ENCODE measurements around the gene CDCA5.

CDCA5 gene

DNA sequence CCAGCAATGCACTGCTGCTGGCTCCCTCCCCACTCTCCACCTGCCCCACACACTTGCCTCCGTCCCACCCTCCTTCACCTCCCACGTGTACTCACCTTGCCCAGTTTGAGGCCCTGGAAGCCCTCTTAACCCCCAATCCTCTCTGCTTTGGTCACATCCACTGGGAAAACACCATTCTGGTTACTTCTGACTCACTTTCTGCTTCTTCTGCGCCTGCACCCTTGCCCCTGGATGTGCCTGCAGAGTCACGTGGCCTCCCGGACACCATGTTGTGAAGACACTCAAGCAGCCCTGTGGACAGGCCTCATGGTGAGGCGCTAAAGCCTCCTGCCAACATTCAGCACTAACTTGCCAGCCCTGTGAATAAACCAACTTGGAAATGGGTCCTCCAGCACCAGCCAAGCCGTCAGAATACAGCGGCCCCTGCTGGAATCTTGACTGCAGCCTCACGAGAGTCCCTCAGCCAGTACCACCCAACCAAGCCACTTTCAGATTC lies 22.9 kb downstream of the CDCA5 start:
- peak; percentile 38 for DNase-seq (ENCODE audit: low read depth)
- TF ChIP-seq, protein P1, sequence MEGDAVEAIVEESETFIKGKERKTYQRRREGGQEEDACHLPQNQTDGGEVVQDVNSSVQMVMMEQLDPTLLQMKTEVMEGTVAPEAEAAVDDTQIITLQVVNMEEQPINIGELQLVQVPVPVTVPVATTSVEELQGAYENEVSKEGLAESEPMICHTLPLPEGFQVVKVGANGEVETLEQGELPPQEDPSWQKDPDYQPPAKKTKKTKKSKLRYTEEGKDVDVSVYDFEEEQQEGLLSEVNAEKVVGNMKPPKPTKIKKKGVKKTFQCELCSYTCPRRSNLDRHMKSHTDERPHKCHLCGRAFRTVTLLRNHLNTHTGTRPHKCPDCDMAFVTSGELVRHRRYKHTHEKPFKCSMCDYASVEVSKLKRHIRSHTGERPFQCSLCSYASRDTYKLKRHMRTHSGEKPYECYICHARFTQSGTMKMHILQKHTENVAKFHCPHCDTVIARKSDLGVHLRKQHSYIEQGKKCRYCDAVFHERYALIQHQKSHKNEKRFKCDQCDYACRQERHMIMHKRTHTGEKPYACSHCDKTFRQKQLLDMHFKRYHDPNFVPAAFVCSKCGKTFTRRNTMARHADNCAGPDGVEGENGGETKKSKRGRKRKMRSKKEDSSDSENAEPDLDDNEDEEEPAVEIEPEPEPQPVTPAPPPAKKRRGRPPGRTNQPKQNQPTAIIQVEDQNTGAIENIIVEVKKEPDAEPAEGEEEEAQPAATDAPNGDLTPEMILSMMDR (conservative IDR thresholded peaks at IDR 0.05; ENCODE audit: control insufficient read depth, insufficient read depth, low read depth, low read length) = peak; percentile 33
- H3K4me3 ChIP-seq (ENCODE audit: control insufficient read depth, low read depth, low read length) = no peak overlapping the region

DNA sequence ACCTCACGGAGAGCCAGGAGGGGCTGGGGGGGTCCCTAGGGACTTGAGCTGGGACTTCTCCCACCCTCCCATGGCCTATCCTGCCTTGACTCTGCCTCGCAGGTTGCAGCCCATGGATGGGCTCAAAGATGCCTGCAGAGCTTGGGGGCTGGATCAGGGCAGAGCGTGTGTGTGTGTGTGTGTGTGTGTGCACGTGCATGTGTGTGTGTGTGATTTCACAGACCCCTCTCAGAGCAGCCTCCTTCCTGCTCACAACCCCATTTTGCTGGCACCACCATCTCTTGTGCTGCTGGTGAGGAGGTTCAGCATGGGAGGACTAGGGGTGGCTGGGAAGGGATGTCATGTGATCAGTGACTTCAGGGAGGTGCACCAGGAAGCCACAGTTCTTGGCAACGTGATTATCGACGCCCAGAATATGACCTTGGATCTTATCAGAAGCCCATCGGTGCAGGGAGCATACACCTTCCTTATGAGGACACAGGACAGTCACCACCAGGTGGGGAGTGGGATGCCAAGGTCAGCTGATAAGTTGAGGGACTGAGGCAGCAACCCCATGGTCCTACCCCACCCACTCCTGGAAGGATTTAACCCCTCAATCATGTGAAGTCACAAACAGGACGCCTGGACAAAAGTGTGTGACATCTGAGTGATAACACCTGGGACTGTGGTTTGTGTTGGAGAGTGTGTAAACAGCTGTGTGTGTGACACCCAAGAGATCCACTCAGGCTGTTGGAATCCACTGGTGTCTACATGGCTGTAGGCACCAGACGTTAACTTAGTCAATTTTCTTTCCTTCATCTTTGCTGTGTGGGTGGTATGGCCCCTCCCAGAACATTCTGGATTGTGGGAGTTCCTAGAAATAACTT lies 23.6 kb downstream of the CDCA5 start:
- DNase-seq (ENCODE audit: low read depth) = no peak
- TF ChIP-seq, protein P1 (conservative IDR thresholded peaks at IDR 0.05; ENCODE audit: control insufficient read depth, insufficient read depth, low read depth, low read length) = no peak
- no peak overlapping the region for H3K4me3 ChIP-seq (ENCODE audit: control insufficient read depth, low read depth, low read length)

DNA sequence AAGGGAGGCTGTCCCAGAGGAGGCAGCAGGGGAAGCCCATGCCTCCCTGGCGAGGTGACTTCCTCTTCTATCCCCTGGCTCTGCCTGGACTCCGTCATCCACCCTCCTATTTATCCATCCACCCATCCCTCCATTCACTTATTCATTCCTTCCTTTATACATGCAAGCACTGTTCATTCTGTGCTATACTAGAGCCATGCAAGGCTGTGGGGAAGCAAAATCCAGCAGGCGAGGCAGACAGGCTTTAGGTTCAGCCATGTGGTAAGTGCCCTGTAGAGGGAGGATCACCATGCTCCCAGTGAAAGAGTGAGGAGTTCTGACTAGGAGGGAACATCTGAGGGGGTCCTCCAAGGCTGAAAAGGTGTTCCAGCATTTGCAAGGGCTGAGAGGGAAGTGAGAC lies 24.3 kb downstream of the CDCA5 start:
- TF ChIP-seq, protein P1 (conservative IDR thresholded peaks at IDR 0.05; ENCODE audit: control insufficient read depth, insufficient read depth, low read depth, low read length) = no peak
- no peak for DNase-seq (ENCODE audit: low read depth)
- no peak overlapping the region for H3K4me3 ChIP-seq (ENCODE audit: control insufficient read depth, low read depth, low read length)

DNA sequence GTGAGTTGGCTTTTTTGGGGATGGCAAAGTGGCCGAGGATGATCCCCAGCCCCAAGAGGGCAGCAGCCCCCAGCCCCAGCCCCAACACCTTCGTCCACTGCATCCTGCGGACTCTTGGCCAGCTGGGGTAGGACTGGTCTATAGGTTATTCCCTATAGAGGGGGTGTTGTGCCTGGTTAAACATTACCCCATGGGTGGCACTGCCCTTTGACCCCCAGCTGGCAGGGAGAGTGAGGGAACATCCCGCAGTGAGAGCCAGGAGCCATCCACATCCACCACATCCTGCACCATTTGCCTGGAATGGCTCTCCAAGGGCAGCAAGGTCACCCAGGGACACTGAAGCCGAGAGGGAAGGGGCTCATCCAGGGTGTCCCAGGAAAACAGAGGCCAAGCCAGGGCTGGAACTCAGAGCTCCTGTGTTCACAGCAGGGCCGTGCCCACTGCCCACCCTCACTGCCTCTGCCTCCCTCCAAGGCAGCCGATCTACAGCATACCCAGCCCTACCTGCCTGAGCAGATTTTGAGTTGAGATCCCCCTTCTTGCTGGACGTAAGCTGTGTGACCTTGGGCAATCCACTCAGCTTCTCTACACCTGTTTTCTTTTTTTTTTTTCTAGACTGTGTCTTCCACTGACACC lies 25.3 kb downstream of the CDCA5 start, which contains the start of gene NAALADL1:
Gene NAALADL1 (minus strand): TSS at position 135 of the 636 bp plus-strand sequence. CDS start 32 bp downstream, at position 103.
- DNase-seq (ENCODE audit: low read depth) = no peak

DNA sequence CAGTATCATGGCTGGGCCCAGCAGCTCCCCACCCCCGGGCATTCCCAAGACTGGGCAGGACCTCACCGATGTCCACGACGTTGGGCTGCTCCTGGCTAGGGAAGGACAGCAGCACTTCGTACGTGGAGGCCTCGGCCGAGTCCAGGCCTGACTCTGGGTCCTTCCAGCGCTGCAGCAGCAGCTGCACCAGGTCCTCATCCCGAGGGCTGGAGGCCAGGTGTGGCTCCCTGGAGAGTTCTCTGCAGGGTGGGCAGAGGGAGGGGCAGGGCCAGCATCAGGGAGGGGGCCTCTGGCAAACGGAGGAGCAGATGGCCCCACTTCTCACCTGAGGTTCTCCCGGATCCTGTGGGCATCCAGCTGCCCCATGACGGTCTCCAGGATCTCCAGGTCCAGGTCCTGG lies 25.8 kb downstream of the CDCA5 start:
- no peak overlapping the region for H3K4me3 ChIP-seq (ENCODE audit: control insufficient read depth, low read depth, low read length)
- DNase-seq (ENCODE audit: low read depth) = no peak
- TF ChIP-seq, protein P1 (conservative IDR thresholded peaks at IDR 0.05; ENCODE audit: control insufficient read depth, insufficient read depth, low read depth, low read length) = no peak

More for the DNA sequence above, 25.3 kb downstream of the CDCA5 start, which contains the start of gene NAALADL1:
- H3K4me3 ChIP-seq (ENCODE audit: control insufficient read depth, low read depth, low read length) = no peak within 1 kb of the TSS
- TF ChIP-seq, protein P1 (conservative IDR thresholded peaks at IDR 0.05; ENCODE audit: control insufficient read depth, insufficient read depth, low read depth, low read length) = no peak

DNA sequence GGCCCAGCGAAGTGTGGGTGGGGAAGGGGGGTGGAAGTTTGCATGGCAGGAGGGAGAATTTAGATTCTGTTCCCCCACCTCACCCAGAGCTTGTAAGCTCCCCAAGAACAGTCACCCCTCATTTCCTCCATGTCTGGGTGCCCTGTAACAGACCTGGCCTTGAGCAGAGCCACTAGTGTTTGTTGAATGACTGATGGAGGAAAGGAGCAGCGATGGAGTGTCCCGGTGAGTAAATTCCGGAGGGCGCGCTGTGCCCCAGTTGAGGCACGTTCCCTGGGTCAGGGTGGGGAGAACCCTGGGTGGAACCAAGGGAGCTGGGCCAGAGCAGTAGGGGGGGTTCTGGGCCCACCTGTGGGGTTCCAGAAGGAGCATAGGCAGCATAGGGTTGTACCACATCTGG lies 26.3 kb downstream of the CDCA5 start:
- no peak overlapping the region for H3K4me3 ChIP-seq (ENCODE audit: control insufficient read depth, low read depth, low read length)
- DNase-seq (ENCODE audit: low read depth) = no peak
- TF ChIP-seq, protein P1 (conservative IDR thresholded peaks at IDR 0.05; ENCODE audit: control insufficient read depth, insufficient read depth, low read depth, low read length) = no peak

All from fibroblast of mammary gland (primary cell).